ENCODE measurements around the gene ERMARD.
A peak's percentile ranks its signal among the peaks of the same experiment; 100 is the strongest.

ERMARD gene

DNA sequence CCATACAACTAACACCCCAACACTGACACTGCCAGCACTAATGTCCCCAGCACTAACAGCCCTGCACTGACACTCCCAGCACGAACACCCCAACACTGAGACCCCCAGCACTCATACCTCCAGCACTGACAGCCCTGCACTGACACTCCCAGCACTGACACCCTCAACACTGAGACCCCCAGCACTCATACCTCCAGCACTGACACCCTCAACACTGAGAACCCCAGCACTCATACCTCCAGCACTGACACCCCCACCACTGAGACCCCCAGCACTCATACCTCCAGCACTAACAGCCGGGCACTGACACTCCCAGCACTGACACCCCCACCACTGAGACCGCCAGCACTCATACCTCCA is 57.2 kb downstream of the ERMARD start:
- Mint-ChIP-seq H3K9me3 (no peaks in the 10 kb centered on the region), H3K27ac (no peak overlapping the region), H3K4me3 (no peak overlapping the region), H3K27me3 (peaks cover 49% of the 10 kb centered on the region), H3K4me1 (ENCODE audit: low read depth) (peaks cover 46% of the 10 kb centered on the region), H3K36me3 (ENCODE audit: low read depth) (no peaks in the 10 kb centered on the region)
- no peak for DNase-seq

DNA sequence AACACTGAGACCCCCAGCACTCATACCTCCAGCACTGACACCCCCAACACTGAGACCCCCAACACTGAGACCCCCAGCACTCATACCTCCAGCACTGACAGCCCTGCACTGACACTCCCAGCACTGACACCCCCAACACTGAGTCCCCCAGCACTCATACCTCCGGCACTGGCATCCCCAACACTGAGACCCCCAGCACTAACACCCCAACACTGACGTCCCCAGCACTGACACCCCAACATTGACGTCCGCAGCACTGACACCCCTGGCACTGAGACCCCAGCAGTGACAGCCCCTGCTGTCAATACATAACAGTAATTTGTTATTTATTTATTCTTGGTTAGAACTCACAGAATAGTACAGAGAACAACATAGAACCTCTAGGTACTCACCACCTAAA is 58.0 kb downstream of the ERMARD start:
- Mint-ChIP-seq H3K9me3 (no peaks in the 10 kb centered on the region), H3K36me3 (ENCODE audit: low read depth) (no peaks in the 10 kb centered on the region), H3K27me3 (peaks cover 41% of the 10 kb centered on the region), H3K4me1 (ENCODE audit: low read depth) (peaks cover 38% of the 10 kb centered on the region), H3K27ac (no peak overlapping the region), H3K4me3 (no peak overlapping the region)
- no peak for DNase-seq

DNA sequence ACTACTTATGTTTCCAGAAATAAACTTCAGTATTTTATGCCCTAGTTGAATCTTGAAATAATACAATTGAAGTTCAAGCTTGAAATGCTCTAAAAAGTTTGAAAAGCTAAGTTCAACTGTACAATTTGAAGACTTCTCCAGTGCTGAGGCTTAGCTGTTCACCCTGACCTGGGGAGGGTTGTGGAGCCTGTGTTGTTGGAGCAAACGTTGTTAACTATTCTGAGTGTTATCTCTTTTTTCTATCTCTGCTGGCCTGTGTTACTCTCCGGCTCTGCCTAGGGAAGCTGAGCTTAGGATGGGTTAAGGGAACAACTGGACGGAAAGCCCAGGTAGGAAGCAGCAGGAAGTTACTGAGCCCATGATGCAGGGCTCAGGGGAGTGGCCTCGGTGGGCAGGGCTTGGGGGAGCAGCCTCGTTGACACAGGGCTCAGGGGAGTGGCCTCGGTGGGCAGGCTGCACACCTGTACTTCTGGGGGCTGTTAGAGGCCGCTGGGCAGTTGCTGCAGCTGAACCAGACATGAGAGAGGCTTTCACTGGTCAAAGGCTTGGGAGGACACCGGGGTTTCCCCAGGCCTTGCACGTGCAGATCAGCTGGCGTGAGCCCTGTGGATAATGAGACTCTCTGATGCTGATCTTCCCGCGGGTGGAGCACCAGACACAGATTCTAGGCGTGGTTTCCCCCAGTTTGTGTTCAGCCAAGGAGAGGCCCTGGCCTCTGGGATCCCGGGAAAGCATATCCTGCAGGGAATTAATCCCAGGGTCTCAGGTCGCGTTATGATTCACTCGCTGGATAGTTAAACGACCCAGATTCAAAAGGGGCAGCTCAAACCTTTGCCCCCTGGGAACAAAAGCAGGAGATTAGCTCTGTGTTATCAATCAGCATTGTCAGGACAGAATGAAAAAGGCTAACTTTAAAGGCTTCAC is 58.9 kb downstream of the ERMARD start:
- H3K4me1 Mint-ChIP-seq (ENCODE audit: low read depth): peaks cover 28% of the 10 kb centered on the region
- H3K27ac Mint-ChIP-seq: no peak overlapping the region
- H3K27me3 Mint-ChIP-seq: peaks cover 37% of the 10 kb centered on the region
- no peaks in the 10 kb centered on the region for H3K36me3 Mint-ChIP-seq (ENCODE audit: low read depth)
- H3K4me3 Mint-ChIP-seq: no peak overlapping the region
- DNase-seq: peak; percentile 26
- H3K9me3 Mint-ChIP-seq: no peaks in the 10 kb centered on the region

DNA sequence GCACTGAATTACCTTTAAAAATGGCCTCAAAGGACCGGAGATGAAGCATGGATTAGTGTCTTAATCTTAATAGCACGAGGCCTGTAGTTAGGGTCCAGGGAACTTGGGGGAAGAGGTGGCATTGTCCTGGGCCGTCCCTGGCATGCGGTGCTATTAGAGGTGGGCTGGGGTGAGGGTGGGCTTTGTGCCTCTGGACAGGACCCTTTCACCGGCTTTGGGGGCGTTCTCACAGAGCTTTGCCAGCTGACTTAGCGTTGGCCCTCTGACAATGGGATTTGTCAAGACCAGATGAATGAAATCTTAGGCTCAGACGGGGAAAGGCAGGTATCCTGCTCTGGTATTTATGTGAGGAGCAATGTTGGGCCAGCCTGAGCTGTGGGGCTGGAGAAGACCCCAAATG is 59.6 kb downstream of the ERMARD start:
- H3K27me3 Mint-ChIP-seq: peaks cover 37% of the 10 kb centered on the region
- no peaks in the 10 kb centered on the region for H3K36me3 Mint-ChIP-seq (ENCODE audit: low read depth)
- H3K4me1 Mint-ChIP-seq (ENCODE audit: low read depth): peaks cover 21% of the 10 kb centered on the region
- H3K27ac Mint-ChIP-seq: no peak overlapping the region
- peaks cover 6% of the 10 kb centered on the region for H3K9me3 Mint-ChIP-seq
- DNase-seq: no peak
- H3K4me3 Mint-ChIP-seq: no peak overlapping the region

DNA sequence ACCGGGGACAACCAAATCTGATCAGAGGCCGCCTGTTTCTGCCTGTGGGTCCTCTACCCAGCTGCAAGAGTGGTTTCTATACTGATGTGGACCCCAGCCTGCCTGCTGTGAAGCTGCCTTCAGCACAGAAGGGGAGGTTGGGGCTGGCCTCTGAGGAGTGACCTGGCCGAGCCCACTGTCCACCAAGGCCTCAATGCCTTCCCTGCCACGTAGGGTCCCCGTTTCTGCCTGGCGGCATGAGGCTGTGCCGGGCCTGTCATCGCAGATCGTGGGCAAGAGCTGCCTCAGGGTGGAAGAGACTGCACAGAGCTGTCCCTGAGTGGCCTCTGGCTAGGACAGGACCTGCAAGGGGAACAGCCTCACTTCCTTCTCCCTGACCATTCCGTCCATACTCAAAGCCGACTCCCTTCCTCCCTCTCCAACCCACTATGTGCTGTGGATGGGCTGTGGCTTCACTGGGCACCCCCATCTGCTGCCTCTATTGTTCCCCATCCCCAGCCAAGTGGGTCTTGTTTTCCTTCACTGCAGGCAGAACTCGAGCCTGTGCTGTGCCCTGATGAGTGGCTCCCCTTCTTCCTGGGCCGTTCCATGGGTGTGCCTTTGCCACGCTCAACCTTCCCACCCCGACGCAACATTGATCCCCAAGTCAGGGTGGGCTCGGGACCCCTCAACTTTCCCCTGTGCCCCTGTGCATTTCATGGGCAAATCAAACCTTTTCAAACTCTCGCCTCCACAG is 60.3 kb downstream of the ERMARD start:
- Mint-ChIP-seq H3K36me3 (ENCODE audit: low read depth) (no peaks in the 10 kb centered on the region), H3K9me3 (peaks cover 9% of the 10 kb centered on the region), H3K4me3 (no peak overlapping the region), H3K27me3 (peaks cover 37% of the 10 kb centered on the region), H3K27ac (no peak overlapping the region), H3K4me1 (ENCODE audit: low read depth) (peaks cover 15% of the 10 kb centered on the region)
- no peak for DNase-seq

DNA sequence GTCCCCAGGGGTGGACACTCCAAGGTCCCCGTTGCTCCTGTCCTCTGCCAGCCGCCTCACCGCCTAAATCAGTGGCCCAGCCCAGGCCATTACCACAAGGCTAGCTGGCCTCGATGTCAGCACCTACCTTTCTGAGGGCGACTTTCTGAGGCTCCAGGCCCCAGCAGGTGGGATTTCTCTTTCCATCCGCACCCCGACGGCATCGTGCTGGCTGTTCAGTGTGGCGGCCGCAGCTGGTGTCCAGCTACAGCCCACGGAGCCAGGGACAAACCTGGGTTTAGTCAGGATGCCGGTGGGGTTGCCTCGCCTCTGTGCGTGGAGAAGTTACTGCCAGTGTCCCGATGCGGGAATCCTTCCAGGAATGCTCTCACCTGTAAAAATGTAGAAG is 60.8 kb downstream of the ERMARD start:
- peaks cover 12% of the 10 kb centered on the region for H3K4me1 Mint-ChIP-seq (ENCODE audit: low read depth)
- H3K9me3 Mint-ChIP-seq: peaks cover 9% of the 10 kb centered on the region
- no peak overlapping the region for H3K4me3 Mint-ChIP-seq
- no peak for DNase-seq
- H3K36me3 Mint-ChIP-seq (ENCODE audit: low read depth): no peaks in the 10 kb centered on the region
- H3K27ac Mint-ChIP-seq: no peak overlapping the region
- peaks cover 41% of the 10 kb centered on the region for H3K27me3 Mint-ChIP-seq

DNA sequence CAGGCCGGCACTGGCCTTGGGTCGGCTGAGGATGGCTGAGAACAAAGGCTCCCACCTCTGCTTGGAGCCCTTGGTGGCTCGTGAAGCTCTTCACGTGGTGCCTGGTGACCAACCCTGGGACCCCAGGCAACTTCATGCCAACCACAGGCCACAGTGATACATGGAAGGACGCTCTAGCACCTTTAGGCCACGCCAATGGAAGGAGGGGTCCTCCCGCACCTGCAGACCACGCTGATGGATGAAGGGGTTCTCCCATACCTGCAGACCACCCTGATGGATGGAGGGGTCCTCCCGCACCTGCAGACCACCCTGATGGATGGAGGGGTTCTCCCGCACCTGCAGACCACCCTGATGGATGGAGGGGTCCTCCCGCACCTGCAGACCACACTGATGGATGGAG is 62.5 kb downstream of the ERMARD start:
- H3K9me3 Mint-ChIP-seq: peaks cover 9% of the 10 kb centered on the region
- peaks cover 55% of the 10 kb centered on the region for H3K27me3 Mint-ChIP-seq
- no peak overlapping the region for H3K27ac Mint-ChIP-seq
- no peak overlapping the region for H3K4me3 Mint-ChIP-seq
- H3K36me3 Mint-ChIP-seq (ENCODE audit: low read depth): no peaks in the 10 kb centered on the region
- DNase-seq: no peak
- H3K4me1 Mint-ChIP-seq (ENCODE audit: low read depth): peaks cover 5% of the 10 kb centered on the region

DNA sequence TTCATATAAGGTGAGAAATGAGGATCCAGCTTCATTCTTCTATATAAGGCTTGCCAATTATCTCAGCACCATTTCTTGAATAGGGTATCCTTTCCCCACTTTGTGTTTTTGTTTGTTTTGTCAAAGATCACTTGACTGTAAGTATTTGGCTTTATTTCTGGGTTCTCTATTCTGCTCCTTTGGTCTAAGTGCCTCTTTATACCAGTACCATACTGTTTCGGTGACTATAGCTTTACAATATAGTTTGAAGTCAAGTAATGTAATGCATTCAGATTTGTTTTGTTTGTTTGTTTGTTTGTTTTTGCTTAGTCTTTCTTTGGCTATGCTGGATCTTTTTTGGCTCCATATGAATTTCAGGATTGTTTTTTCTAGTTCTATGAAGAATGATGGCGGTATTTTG is 64.6 kb downstream of the ERMARD start:
- Mint-ChIP-seq H3K4me1 (ENCODE audit: low read depth) (no peaks in the 10 kb centered on the region), H3K9me3 (peaks cover 9% of the 10 kb centered on the region), H3K4me3 (no peak overlapping the region), H3K36me3 (ENCODE audit: low read depth) (no peaks in the 10 kb centered on the region), H3K27ac (no peak overlapping the region), H3K27me3 (peaks cover 63% of the 10 kb centered on the region)
- no peak for DNase-seq

DNA sequence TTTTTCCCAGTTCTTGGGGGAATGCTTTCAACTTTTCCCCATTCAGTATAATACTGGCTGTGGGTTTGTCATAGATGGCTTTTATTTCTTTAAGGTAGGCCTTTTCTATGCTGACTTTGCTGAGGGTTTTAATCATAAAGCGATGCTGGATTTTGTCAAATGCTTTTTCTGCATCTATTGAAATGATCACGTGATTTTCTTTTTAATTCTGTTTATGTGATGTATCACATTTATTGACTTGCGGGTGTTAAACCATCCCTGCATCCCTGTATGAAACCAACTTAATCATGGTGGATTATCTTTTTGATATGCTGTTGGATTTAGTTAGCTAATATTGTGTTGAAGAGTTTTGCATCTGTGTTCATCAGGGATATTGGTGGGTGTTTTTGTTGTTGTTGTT is 65.6 kb downstream of the ERMARD start:
- Mint-ChIP-seq H3K4me3 (no peak overlapping the region), H3K4me1 (ENCODE audit: low read depth) (no peaks in the 10 kb centered on the region), H3K36me3 (ENCODE audit: low read depth) (no peaks in the 10 kb centered on the region), H3K27me3 (peaks cover 63% of the 10 kb centered on the region), H3K9me3 (peaks cover 9% of the 10 kb centered on the region), H3K27ac (no peak overlapping the region)
- DNase-seq: no peak

DNA sequence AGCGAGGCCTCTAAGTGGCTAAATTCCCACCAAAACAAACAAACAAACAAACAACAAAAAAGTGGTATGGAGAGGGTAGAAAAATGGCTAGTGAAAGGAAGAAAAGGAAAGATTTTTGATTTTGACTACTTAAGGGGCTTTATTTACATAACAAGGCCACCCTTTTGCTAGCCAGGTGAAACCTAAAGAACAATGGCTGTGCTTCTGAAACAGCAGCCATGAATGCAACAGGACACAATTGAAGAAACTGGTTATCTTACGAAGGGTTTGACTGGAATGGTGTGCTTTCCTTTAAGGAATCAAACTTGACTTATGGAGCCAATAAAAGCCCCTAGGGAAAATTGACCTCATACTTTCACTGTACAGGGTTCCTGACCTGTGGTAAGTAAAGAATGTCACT is 68.9 kb downstream of the ERMARD start:
- no peaks in the 10 kb centered on the region for H3K36me3 Mint-ChIP-seq (ENCODE audit: low read depth)
- H3K9me3 Mint-ChIP-seq: peaks cover 9% of the 10 kb centered on the region
- H3K27ac Mint-ChIP-seq: no peak overlapping the region
- DNase-seq: no peak
- H3K4me1 Mint-ChIP-seq (ENCODE audit: low read depth): no peaks in the 10 kb centered on the region
- no peak overlapping the region for H3K4me3 Mint-ChIP-seq
- peaks cover 82% of the 10 kb centered on the region for H3K27me3 Mint-ChIP-seq

DNA sequence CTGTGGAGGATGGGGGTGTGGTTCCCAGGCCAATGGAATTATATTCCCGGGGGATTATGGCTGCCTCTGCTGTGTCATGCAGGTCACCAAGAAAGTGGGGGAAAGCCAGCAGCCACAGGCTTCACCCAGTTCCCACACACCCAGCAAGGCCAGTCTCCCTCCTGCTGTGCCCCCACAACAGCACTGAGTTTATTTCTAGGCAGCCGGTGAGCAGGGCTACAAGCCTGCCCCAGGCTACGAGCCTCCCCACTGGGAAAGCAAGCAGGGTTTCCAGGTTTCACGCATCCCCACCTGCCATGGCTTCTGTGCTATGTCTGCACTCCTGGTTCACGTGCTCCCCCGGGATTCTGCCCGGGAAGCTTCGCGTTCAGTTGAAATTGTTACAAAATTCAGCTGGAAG is 72.6 kb downstream of the ERMARD start:
- Mint-ChIP-seq H3K27ac (no peak overlapping the region), H3K4me3 (no peak overlapping the region), H3K27me3 (peaks cover 78% of the 10 kb centered on the region), H3K4me1 (ENCODE audit: low read depth) (no peaks in the 10 kb centered on the region), H3K9me3 (no peaks in the 10 kb centered on the region), H3K36me3 (ENCODE audit: low read depth) (no peaks in the 10 kb centered on the region)
- DNase-seq: no peak

DNA sequence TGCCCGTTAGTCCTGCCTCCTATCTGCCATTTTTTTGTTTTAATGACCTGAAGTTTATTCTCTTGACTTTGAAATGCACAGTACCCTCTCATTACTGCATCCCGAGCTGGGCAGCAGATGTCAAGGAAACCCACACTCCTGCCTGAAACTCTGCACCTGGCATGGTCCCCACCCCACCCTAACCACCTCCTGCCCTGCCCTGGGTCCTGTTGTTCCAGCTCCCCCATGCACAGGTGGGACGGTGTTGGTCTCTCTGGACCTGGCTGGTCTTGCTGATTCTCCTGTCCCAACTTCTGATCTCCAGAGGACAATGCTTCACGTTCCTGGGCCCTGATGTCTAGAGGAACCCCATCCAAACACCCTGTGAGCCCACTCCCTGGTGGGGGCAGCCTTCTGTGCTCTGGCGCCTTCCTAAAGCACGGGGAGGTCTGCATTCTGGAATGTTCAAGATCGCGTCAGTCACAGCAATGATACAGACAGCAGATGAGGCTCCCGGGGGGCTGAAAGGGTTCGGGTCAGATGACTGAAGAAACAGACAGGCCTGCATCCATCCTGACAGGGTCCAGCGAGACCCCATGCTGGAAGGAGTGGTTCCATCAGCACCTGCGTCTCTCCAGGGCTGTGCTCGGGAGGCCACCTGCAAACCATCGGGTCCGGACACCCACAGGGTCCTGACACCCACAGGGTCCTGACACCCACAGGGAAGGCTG is 73.6 kb downstream of the ERMARD start:
- H3K9me3 Mint-ChIP-seq: no peaks in the 10 kb centered on the region
- no peaks in the 10 kb centered on the region for H3K4me1 Mint-ChIP-seq (ENCODE audit: low read depth)
- H3K27me3 Mint-ChIP-seq: peaks cover 79% of the 10 kb centered on the region
- no peak overlapping the region for H3K27ac Mint-ChIP-seq
- DNase-seq: no peak
- no peaks in the 10 kb centered on the region for H3K36me3 Mint-ChIP-seq (ENCODE audit: low read depth)
- H3K4me3 Mint-ChIP-seq: no peak overlapping the region

DNA sequence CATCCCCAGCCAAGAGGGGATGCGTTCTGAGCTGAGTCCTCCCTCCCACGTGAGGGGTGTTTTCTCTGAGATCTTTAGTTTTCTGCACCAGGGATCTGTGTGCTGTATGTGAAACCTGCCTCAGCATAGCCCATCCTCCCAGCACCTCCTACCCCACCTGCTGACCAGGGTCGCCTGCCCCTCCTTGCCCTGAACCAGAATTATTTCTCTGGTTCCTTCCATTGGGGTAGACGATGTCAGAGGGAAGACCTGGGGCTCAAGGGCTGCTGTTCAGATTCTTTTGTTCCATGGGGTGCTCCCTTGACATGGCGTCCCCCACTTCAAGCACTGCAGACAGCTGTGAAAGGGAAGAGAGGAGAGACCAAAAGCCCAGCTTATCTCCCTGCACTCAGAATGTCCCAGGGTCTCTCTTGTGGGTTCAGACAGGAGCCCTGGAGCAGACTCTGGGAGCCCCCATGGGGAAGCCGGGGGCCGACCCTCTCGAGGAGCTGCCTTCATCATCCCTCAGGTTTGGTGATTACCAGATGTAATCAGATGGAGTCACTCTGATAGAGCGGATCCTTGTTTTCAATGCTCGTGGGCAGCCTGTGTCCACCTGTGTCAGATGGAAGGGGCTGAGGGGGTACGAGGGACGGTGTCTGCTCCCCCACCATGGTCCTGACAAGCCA is 74.3 kb downstream of the ERMARD start:
- H3K36me3 Mint-ChIP-seq (ENCODE audit: low read depth): no peaks in the 10 kb centered on the region
- peaks cover 75% of the 10 kb centered on the region for H3K27me3 Mint-ChIP-seq
- DNase-seq: no peak
- no peaks in the 10 kb centered on the region for H3K9me3 Mint-ChIP-seq
- no peaks in the 10 kb centered on the region for H3K4me1 Mint-ChIP-seq (ENCODE audit: low read depth)
- no peak overlapping the region for H3K27ac Mint-ChIP-seq
- H3K4me3 Mint-ChIP-seq: no peak overlapping the region

DNA sequence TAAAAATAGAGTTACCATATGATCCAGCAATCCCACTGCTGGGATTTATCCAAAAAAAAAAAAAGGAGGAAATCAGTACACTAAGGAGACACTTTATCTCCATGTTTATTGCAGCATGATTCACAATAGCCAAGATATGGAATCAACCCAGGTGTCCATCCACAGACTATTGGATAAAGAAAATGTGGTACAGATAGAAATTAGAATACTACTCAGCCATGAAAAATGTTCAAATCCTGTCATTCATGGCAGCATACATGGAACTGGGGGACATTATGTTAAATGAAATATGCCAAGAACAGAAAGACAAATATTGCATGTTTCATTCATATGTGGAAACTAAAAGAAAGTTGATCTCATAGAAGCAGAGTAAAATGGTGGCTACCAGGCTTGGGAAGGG is 75.3 kb downstream of the ERMARD start:
- Mint-ChIP-seq H3K4me1 (ENCODE audit: low read depth) (peaks cover 3% of the 10 kb centered on the region), H3K36me3 (ENCODE audit: low read depth) (no peaks in the 10 kb centered on the region), H3K27ac (no peak overlapping the region), H3K4me3 (no peak overlapping the region), H3K9me3 (no peaks in the 10 kb centered on the region), H3K27me3 (peaks cover 77% of the 10 kb centered on the region)
- DNase-seq: no peak
